ENCODE data around the gene GABRG3. TPM values are rescaled to one million over a fixed set of nuclear protein-coding genes. Genes with fewer than 3 reads are reported as not detected.

The GABRG3 gene
- total and polyA plus RNA-seq, 11 donors, result not detected

DNA sequence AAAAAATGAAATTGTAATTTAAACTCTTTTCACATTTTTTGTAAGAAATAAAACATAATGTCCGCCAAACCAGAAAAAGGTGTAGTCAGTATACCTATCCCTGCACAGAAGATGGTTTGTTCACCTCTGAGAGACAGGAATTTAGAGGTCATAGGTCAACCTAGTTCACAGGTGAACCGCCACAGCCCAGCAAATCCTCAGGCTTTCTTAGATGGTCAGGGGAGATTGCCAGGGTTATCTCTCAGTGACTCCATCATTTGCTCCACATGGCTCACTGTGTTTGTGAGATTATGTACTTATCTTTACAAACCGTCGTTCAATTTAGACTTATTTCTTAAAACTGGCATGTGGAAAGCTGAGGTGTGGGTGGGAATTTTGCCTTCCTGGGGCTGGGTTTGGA lies 264.2 kb downstream of the GABRG3 start:
- Histone ChIP-seq H3K4me1 (peaks cover 0 to 11% (median 0%) of the 10 kb centered on the region in 12 donors), H3K27me3 (peaks cover 0 to 3% (median 0%) of the 10 kb centered on the region in 9 donors), H3K9me3 (no peaks in the 10 kb centered on the region), H3K4me3 (no peak overlapping the region), H3K36me3 (no peaks in the 10 kb centered on the region), H3K27ac (no peak overlapping the region)
- TF ChIP-seq POLR2A (IDR thresholded peaks at IDR 0.05), result no peak
- TF ChIP-seq, protein P1, sequence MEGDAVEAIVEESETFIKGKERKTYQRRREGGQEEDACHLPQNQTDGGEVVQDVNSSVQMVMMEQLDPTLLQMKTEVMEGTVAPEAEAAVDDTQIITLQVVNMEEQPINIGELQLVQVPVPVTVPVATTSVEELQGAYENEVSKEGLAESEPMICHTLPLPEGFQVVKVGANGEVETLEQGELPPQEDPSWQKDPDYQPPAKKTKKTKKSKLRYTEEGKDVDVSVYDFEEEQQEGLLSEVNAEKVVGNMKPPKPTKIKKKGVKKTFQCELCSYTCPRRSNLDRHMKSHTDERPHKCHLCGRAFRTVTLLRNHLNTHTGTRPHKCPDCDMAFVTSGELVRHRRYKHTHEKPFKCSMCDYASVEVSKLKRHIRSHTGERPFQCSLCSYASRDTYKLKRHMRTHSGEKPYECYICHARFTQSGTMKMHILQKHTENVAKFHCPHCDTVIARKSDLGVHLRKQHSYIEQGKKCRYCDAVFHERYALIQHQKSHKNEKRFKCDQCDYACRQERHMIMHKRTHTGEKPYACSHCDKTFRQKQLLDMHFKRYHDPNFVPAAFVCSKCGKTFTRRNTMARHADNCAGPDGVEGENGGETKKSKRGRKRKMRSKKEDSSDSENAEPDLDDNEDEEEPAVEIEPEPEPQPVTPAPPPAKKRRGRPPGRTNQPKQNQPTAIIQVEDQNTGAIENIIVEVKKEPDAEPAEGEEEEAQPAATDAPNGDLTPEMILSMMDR (IDR thresholded peaks at IDR 0.05), result no peak
- WGBS, 4 donors, result 44 to 51% (median 47%) methylated on average over 4 of the region's 4 CpGs
- intact Hi-C loops (cut with DNase I), result no loop called here
- no peak for ATAC-seq
- no peak for DNase-seq

DNA sequence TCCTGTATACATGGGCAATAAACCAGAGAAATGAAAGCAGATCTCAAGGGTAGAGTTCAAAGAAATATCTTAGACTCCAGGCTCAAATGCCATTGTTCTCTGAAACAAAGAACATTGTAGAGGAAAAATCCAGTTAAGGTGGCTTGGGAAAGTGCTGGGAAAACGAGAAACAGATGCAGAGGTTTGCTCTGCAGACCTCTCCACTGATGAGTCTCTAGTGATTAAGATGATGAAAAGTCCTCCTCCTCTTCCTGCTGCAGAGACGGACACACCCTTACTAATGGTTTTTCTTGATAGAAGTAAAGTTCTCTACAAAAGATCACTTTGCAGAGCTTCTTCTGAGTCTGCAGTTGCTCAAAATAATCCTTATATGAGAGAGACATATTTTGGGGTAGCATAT lies 264.7 kb downstream of the GABRG3 start:
- peak in 2 of 4 donors; percentile 38 to 45 for ATAC-seq

DNA sequence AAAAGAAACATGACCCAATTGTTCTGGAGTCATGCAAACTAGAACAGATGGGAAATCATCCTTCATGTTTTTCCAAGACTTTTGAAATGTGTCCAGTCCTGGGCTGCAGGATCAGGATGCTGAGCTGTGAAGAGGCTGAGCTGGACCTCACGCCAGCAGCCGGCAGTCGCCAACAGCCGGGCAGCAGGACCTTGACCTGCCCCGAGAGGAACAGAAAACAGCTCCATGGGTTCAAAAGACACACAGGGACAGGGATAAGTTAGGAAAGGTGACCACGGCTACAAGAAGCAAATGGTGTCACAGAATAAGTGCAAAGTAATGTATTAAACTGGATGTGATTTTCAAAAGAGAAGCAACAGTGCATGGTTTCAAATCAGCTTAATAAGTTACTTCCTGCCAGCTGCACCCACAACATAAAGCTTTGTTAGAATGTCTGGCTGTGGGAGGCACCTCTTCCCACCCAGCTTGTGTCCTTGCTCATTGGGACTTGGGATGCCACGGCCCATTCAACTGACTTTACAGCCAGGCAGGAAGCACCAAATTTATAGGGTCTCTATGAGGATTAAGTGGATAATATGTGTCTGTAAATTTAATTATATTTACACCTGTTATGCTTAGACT lies 266.4 kb downstream of the GABRG3 start:
- Histone ChIP-seq H3K36me3 (no peaks in the 10 kb centered on the region), H3K9me3 (no peaks in the 10 kb centered on the region), H3K27ac (no peak overlapping the region), H3K27me3 (peaks cover 0 to 3% (median 0%) of the 10 kb centered on the region in 9 donors), H3K4me3 (no peak overlapping the region), H3K4me1 (peaks cover 0 to 11% (median 0%) of the 10 kb centered on the region in 12 donors)
- DNase-seq (no peak), ATAC-seq (no peak)
- TF ChIP-seq POLR2A (IDR thresholded peaks at IDR 0.05), result no peak
- TF ChIP-seq, protein P1 (IDR thresholded peaks at IDR 0.05), result no peak
- 47 to 71% (median 50%) methylated on average over 7 of the region's 7 CpGs for WGBS, 4 donors
- intact Hi-C loops (cut with DNase I), result no loop called here

More for the DNA sequence above, 264.7 kb downstream of the GABRG3 start:
- TF ChIP-seq POLR2A (IDR thresholded peaks at IDR 0.05), result no peak
- TF ChIP-seq, protein P1 (IDR thresholded peaks at IDR 0.05), result no peak
- WGBS, 4 donors, result 18 to 30% (median 24%) methylated on average over 2 of the region's 2 CpGs
- intact Hi-C loops (cut with DNase I), result no loop called here
- no peak for DNase-seq
- peaks cover 0 to 3% (median 0%) of the 10 kb centered on the region in 9 donors for H3K27me3 ChIP-seq
- H3K4me3 ChIP-seq, result no peak overlapping the region
- no peak overlapping the region for H3K27ac ChIP-seq
- H3K4me1 ChIP-seq, result peaks cover 0 to 11% (median 0%) of the 10 kb centered on the region in 12 donors
- no peaks in the 10 kb centered on the region for H3K36me3 ChIP-seq
- H3K9me3 ChIP-seq, result no peaks in the 10 kb centered on the region

DNA sequence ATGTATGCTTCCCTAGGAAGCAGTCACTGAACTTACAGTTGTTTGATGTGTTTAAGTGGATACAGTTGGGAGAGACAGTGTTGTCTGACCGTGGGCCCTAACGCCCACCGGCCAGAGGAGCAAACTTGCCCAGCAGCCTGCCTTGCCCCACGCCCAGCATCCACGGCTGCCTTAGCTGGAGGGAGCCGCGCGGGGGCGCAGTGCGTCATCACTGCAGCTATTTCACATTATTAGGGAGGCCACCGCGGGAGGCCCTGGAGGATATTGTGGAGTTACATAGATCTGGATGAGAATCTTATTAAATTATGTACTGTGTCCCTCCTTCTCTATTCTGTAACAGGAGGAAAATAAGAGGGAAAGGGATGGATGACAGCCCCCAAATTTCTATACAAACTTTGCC lies 267.2 kb downstream of the GABRG3 start:
- DNase-seq, result no peak
- Histone ChIP-seq H3K9me3 (no peaks in the 10 kb centered on the region), H3K4me3 (no peak overlapping the region), H3K36me3 (no peaks in the 10 kb centered on the region), H3K27me3 (peaks cover 0 to 3% (median 0%) of the 10 kb centered on the region in 9 donors), H3K4me1 (peaks cover 0 to 11% (median 0%) of the 10 kb centered on the region in 12 donors), H3K27ac (no peak overlapping the region)
- TF ChIP-seq, protein P1 (IDR thresholded peaks at IDR 0.05), result no peak
- TF ChIP-seq POLR2A (IDR thresholded peaks at IDR 0.05), result no peak
- ATAC-seq, result no peak
- intact Hi-C loops (cut with DNase I), result no loop called here
- WGBS, 4 donors, result 59 to 88% (median 66%) methylated on average over 11 to 12 of the region's 12 CpGs

All from heart left ventricle (tissue), 16 donors.